Measurements from ENCODE around the gene CD6. TPM values are rescaled to one million over a fixed set of nuclear protein-coding genes. Genes with fewer than 3 reads are reported as not detected.

Gene CD6
- total and polyA plus RNA-seq, 7 donors = under 0.01 to 14.1 (median 0.98) TPM; not detected in 1

DNA sequence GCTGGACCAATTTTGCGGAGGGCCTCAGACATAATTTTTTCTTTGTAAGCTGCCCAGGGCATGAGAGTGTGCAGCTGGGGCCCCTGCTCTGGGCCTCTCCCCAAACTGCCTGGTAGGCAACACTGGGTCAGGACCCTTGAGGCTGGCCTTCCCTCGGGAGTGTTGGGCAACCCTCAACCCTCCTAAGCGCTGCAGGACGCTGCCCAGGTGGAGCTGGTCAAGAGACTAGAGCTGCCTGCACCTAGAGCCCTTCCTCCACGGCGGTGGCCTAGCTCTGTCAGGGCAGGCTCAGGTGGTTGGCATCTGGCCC lies 47.7 kb upstream of the CD6 start:
- peaks cover 26 to 41% (median 30%) of the 10 kb centered on the region in 4 donors for H3K36me3 ChIP-seq
- no peak for DNase-seq
- no peaks in the 10 kb centered on the region for H3K9me3 ChIP-seq
- peaks cover 10 to 22% (median 10%) of the 10 kb centered on the region in 3 donors for H3K27me3 ChIP-seq
- TF ChIP-seq POLR2AphosphoS5 (IDR thresholded peaks at IDR 0.05) (no peak), EP300 (IDR thresholded peaks at IDR 0.05) (no peak), POLR2A (IDR thresholded peaks at IDR 0.05) (no peak), CTCF (IDR thresholded peaks at IDR 0.05) (no peak)
- peak overlapping the region in 3 of 4 donors; percentile 55 to 68 (median 63) for H3K4me3 ChIP-seq
- H3K4me1 ChIP-seq = peaks cover 0 to 35% (median 31%) of the 10 kb centered on the region in 4 donors
- intact Hi-C loops (cut with DNase I) = no loop called here
- H3K27ac ChIP-seq = no peak overlapping the region
- WGBS, 2 donors = 53 to 60% methylated on average over 6 of the region's 6 CpGs

DNA sequence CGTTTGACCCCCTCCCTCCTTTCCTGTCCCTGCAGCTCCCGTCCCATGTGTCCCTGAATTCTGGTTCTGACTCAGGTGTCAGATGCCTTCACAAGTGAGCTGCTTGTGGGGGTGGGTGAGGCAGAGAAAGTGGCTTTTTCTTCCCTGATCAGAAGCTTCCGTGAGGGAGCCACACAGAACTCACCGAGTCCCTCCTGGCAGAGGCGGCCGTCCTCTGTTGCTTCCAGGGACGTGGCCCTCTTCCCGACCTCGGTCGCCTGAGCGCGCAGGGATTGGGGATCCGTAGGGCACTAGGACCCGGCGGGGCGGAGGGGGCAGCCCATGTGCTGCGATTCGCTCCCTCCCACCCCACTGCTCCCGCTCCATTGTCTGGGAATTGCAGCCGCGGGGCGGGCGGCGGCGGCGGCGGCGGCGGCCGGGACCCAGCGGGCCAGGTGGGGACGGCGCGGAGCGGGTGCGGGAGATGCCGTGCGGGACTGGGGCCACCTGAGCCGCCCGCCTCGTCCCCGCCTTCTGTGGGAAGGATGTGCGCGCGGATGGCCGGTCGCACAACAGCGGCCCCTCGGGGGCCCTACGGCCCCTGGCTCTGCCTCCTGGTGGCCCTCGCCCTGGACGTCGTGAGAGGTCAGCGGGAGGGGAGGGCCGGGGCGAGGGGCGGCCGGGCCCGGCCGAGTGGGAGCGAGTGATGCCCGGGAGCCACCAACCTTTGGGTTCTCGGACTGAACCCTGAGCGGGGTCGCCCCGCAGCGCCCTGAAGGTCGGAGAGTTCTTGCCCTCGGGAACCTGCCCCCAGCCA lies 47.2 kb upstream of the CD6 start, which contains the start of gene TMEM132A:
Gene TMEM132A (plus strand): TSS at position 351 of the 796 bp plus-strand sequence. CDS start 174 bp downstream, at position 525.
- intact Hi-C loops (cut with DNase I) = no loop called here
- H3K27me3 ChIP-seq = peaks cover 10 to 22% (median 10%) of the 10 kb centered on the region in 3 donors
- no peak for DNase-seq
- H3K4me3 ChIP-seq = peak within 1 kb of the TSS; percentile 45 to 68 (median 59)
- TF ChIP-seq CTCF (IDR thresholded peaks at IDR 0.05) (no peak), POLR2AphosphoS5 (IDR thresholded peaks at IDR 0.05) (peak in 1 of 4 donors; percentile 10)
- H3K4me1 ChIP-seq = peaks cover 0 to 29% (median 25%) of the 10 kb centered on the region in 4 donors
- 0 to 1% methylated on average over 69 of the region's 69 CpGs for WGBS, 2 donors
- no peaks in the 10 kb centered on the region for H3K9me3 ChIP-seq
- H3K27ac ChIP-seq = peak within 1 kb of the TSS in 1 of 4 donors; percentile 26
- H3K36me3 ChIP-seq = peaks cover 26 to 41% (median 30%) of the 10 kb centered on the region in 4 donors

DNA sequence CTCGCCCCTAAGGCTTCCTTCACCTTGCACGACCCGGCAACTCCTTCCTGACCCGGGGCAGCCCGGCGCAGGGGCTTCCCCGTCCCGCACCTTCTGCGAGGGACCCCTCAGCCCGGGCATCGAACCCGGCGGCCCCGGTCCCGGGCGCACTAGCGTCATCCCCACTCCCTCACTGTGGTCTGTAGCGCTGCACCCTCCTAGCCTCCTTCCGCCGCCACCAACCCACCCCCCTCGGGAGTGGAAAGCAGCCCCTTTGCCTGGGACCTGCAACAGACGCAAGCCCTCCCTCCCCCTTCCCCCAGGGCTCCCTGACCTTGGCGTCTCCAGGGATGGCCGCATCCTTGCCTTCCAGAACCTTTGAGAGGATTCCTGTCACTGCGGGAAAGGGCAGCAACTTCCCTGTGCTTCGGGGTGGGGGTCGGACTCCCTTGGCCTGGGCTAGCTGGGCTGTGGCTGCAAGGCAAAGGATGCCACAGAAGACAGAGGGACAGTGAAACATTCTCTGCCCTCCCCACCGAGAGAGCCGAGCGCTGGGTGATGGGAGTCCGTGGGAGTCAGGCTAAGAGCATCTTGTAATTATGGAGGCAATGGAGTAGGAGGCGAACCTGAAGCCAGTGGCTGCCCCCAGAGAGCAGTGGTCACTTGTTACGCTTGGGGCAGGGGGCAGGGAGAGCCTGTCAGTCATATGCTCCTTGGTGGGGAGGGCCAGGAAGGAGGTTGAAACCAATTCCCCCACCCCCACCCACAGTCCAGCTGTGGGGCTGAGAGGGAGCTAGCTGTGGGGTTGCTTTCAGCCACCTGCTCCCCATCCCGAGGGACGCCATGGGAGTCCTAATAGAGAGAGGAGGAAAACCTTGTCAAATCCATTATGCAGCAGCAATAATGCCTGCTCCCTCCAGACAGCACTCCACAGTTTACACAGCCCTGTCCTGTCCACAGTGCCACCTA lies 46.3 kb upstream of the CD6 start:
- no peaks in the 10 kb centered on the region for H3K9me3 ChIP-seq
- TF ChIP-seq POLR2AphosphoS5 (IDR thresholded peaks at IDR 0.05) (no peak), EP300 (IDR thresholded peaks at IDR 0.05) (no peak)
- peaks cover 10 to 22% (median 10%) of the 10 kb centered on the region in 3 donors for H3K27me3 ChIP-seq
- DNase-seq = no peak
- 5 to 6% methylated on average over 35 of the region's 35 CpGs for WGBS, 2 donors
- peaks cover 22 to 35% (median 28%) of the 10 kb centered on the region in 4 donors for H3K36me3 ChIP-seq
- H3K27ac ChIP-seq = no peak overlapping the region
- intact Hi-C loops (cut with DNase I) = no loop called here
- H3K4me3 ChIP-seq = peak overlapping the region; percentile 45 to 68 (median 59)
- H3K4me1 ChIP-seq = peaks cover 0 to 21% (median 19%) of the 10 kb centered on the region in 4 donors

DNA sequence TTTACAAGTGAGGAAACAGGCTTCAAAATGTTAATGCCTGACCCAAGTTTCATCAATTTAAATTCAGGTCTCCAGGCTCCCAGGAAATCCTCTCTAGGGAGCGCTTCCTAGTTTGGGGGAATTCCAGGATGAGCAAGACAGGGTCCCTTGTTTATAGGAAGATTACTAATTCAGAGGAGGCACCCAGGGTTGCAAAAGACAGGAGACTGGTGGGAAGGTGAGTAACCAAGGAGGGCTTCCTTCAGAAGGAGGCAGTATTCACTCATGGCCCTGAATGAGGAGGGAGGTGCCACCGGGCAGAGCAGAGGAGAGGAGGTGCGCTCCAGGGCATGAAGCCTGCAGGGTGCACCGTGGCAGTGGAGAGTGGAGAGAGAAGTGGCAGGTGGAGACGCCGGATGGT lies 45.6 kb upstream of the CD6 start:
- Histone ChIP-seq H3K36me3 (peaks cover 15 to 28% (median 21%) of the 10 kb centered on the region in 4 donors), H3K27ac (no peak overlapping the region), H3K4me1 (peaks cover 0 to 21% (median 18%) of the 10 kb centered on the region in 4 donors), H3K27me3 (peaks cover 10 to 22% (median 10%) of the 10 kb centered on the region in 3 donors), H3K9me3 (no peaks in the 10 kb centered on the region), H3K4me3 (no peak overlapping the region)
- DNase-seq = no peak
- no peak for TF ChIP-seq EP300 (IDR thresholded peaks at IDR 0.05)
- TF ChIP-seq CTCF (IDR thresholded peaks at IDR 0.05) = no peak
- no peak for TF ChIP-seq POLR2A (IDR thresholded peaks at IDR 0.05)
- no peak for TF ChIP-seq POLR2AphosphoS5 (IDR thresholded peaks at IDR 0.05)
- intact Hi-C loops (cut with DNase I) = no loop called here
- WGBS, 2 donors = 72 to 75% methylated on average over 6 of the region's 6 CpGs
